Astrocyte of the cerebellum (primary cell): ENCODE measurements around the gene DDOST.

Experiments
- DNase-seq: peaks from one replicate; pipeline ENCODE4 v3.0.0-alpha.2; 2011; ENCODE audit warnings: low read depth
- H3K4me3 ChIP-seq: 2 replicates; pipeline ENCODE4 v1.5.1; 2011; ENCODE audit warnings: mild to moderate bottlenecking, low read depth, low read length, moderate library complexity
- CTCF ChIP-seq: IDR thresholded peaks from 2 replicates; pipeline ENCODE4 v1.5.1; 2012; ENCODE audit warnings: low read length, low read depth, moderate library complexity, mild to moderate bottlenecking; ENCODE audit errors: missing control alignments
- in situ Hi-C: cut with HindIII; loops from 2 replicates; pipeline ENCODE4 v1.10.0; 2017; ENCODE audit warnings: low sequenced_read_pairs

The DDOST gene

GRCh38 chr1:20705203-20705755 is 44.1 kb upstream of the DDOST start:
- in situ Hi-C loops, result no loop called here
- no peak for TF ChIP-seq CTCF
- DNase-seq, result no peak
- H3K4me3 ChIP-seq, result no peak overlapping the region

GRCh38 chr1:20704390-20705202 is 43.4 kb upstream of the DDOST start:
- no peak overlapping the region for H3K4me3 ChIP-seq
- no peak for DNase-seq
- TF ChIP-seq CTCF, result no peak
- in situ Hi-C loops, result no loop called here

- DNase-seq, result no peak
- no peak for TF ChIP-seq CTCF
- H3K4me3 ChIP-seq, result no peak overlapping the region
- in situ Hi-C loops, result no loop called here
Observed at GRCh38 chr1:20703124-20703756, 42.1 kb upstream of the DDOST start.

- peak; percentile 59 for TF ChIP-seq CTCF
- no peak overlapping the region for H3K4me3 ChIP-seq
- DNase-seq, result no peak
- in situ Hi-C loops, result no loop called here
Observed at GRCh38 chr1:20702416-20702815, 41.2 kb upstream of the DDOST start.

GRCh38 chr1:20701847-20702246 is 40.7 kb upstream of the DDOST start:
- in situ Hi-C loops, result no loop called here
- no peak overlapping the region for H3K4me3 ChIP-seq
- DNase-seq, result no peak
- no peak for TF ChIP-seq CTCF

- in situ Hi-C loops, result no loop called here
- no peak for DNase-seq
- H3K4me3 ChIP-seq, result no peak overlapping the region
- TF ChIP-seq CTCF, result no peak
Observed at GRCh38 chr1:20701446-20701845, 40.3 kb upstream of the DDOST start.
